ENCODE data around the gene NUP133.

DNA sequence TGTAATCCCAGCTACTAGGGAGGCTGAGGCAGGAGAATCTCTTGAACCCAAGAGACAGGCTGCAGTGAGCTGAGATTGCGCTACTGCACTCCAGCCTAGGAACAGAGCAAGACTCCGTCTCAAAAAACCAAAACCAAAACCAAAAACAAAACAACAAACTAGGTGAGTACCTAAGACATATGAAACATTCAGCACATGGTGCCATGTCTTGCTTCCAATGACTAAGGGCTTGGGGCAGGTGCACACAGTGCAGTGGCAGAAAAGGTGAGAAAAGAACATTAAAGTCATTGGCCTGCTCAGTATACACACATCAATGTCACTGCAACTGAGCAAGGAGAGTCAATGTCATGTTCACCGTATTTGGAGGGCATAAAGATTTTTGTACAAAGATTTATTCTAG, 70.1 kb downstream of the NUP133 start:
- TF ChIP-seq POLR2AphosphoS5 (IDR thresholded peaks at IDR 0.05; ENCODE audit: low read length) (no peak), NBN (IDR thresholded peaks at IDR 0.05) (no peak), EZH2 (IDR thresholded peaks at IDR 0.05; ENCODE audit: borderline replicate concordance, control insufficient read depth, low read depth, low read length) (no peak), EP300 (IDR thresholded peaks at IDR 0.05; ENCODE audit: borderline replicate concordance in 1 of 2, control insufficient read depth in 1 of 2, low read depth in 2 of 2, low read length in 2 of 2) (no peak), SMAD1 (IDR thresholded peaks at IDR 0.05; ENCODE audit: low read depth, partially characterized antibody) (no peak), TARDBP (IDR thresholded peaks at IDR 0.05; ENCODE audit: borderline replicate concordance) (no peak), ZNF274 (IDR thresholded peaks at IDR 0.05; ENCODE audit: insufficient read depth, insufficient read length) (no peak), SPI1 (IDR thresholded peaks at IDR 0.05; ENCODE audit: borderline replicate concordance, insufficient read depth, low read depth, low read length) (no peak), SMC3 (IDR thresholded peaks at IDR 0.05; ENCODE audit: borderline replicate concordance, low read length) (no peak), SP1 (IDR thresholded peaks at IDR 0.05; ENCODE audit: low read depth, low read length) (no peak)
- TF ChIP-seq, protein P1, sequence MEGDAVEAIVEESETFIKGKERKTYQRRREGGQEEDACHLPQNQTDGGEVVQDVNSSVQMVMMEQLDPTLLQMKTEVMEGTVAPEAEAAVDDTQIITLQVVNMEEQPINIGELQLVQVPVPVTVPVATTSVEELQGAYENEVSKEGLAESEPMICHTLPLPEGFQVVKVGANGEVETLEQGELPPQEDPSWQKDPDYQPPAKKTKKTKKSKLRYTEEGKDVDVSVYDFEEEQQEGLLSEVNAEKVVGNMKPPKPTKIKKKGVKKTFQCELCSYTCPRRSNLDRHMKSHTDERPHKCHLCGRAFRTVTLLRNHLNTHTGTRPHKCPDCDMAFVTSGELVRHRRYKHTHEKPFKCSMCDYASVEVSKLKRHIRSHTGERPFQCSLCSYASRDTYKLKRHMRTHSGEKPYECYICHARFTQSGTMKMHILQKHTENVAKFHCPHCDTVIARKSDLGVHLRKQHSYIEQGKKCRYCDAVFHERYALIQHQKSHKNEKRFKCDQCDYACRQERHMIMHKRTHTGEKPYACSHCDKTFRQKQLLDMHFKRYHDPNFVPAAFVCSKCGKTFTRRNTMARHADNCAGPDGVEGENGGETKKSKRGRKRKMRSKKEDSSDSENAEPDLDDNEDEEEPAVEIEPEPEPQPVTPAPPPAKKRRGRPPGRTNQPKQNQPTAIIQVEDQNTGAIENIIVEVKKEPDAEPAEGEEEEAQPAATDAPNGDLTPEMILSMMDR (IDR thresholded peaks at IDR 0.05 in 2 of 3, conservative IDR thresholded peaks at IDR 0.05 in 1 of 3; ENCODE audit: control insufficient read depth in 2 of 3, extremely low read depth in 1 of 3, insufficient read depth in 1 of 3, low read depth in 3 of 3, low read length in 3 of 3) = no peak
- TF ChIP-seq, protein P2, sequence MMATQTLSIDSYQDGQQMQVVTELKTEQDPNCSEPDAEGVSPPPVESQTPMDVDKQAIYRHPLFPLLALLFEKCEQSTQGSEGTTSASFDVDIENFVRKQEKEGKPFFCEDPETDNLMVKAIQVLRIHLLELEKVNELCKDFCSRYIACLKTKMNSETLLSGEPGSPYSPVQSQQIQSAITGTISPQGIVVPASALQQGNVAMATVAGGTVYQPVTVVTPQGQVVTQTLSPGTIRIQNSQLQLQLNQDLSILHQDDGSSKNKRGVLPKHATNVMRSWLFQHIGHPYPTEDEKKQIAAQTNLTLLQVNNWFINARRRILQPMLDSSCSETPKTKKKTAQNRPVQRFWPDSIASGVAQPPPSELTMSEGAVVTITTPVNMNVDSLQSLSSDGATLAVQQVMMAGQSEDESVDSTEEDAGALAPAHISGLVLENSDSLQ (IDR thresholded peaks at IDR 0.05) = no peak
- TF ChIP-seq, protein P3, sequence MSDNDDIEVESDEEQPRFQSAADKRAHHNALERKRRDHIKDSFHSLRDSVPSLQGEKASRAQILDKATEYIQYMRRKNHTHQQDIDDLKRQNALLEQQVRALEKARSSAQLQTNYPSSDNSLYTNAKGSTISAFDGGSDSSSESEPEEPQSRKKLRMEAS (IDR thresholded peaks at IDR 0.05; ENCODE audit: low read depth, low read length) = no peak
